GM23248 (cell line): ENCODE measurements around the gene SERTAD2. TPM values are rescaled to one million over a fixed set of nuclear protein-coding genes. Genes with fewer than 3 reads are reported as not detected.

ENCODE experiments used
- DNase-seq: peaks from one replicate; pipeline ENCODE4 v3.0.0-alpha.2; 2015
- H2AFZ ChIP-seq: fragments of 200-600 bp; sonication (generic); 2 replicates; pipeline ENCODE4 v1.6.1; 2016; ENCODE audit warnings: antibody characterized with exemption
- H3F3A ChIP-seq: fragments of 200-600 bp; sonication (generic); 2 replicates; pipeline ENCODE4 v1.6.1; 2016; ENCODE audit warnings: mild to moderate bottlenecking, antibody characterized with exemption, mixed run types; ENCODE audit not compliant: insufficient read depth
- H3K27ac ChIP-seq: fragments of 200-600 bp; sonication (generic); 2 replicates; pipeline ENCODE4 v1.5.1; 2016; ENCODE audit warnings: mild to moderate bottlenecking
- H3K27me3 ChIP-seq: fragments of 200-600 bp; sonication (generic); replicated peaks from 2 replicates; pipeline ENCODE4 v1.6.1; 2016; ENCODE audit warnings: mild to moderate bottlenecking; ENCODE audit not compliant: insufficient read depth
- H3K36me3 ChIP-seq: fragments of 200-600 bp; sonication (generic); 2 replicates; pipeline ENCODE4 v1.6.1; 2016; ENCODE audit warnings: low read depth, mild to moderate bottlenecking
- H3K4me1 ChIP-seq: fragments of 200-600 bp; sonication (generic); 2 replicates; pipeline ENCODE4 v1.6.1; 2016; ENCODE audit warnings: mild to moderate bottlenecking; ENCODE audit not compliant: insufficient read depth
- H3K4me2 ChIP-seq: fragments of 200-600 bp; sonication (generic); one replicate; pipeline ENCODE4 v1.6.1; 2016; ENCODE audit warnings: mild to moderate bottlenecking; ENCODE audit not compliant: unreplicated experiment
- H3K4me3 ChIP-seq: fragments of 200-600 bp; sonication (generic); 2 replicates; pipeline ENCODE4 v1.5.1; 2016; ENCODE audit warnings: mild to moderate bottlenecking
- H3K79me2 ChIP-seq: fragments of 200-600 bp; sonication (generic); 2 replicates; pipeline ENCODE4 v1.6.1; 2016; ENCODE audit warnings: mild to moderate bottlenecking; ENCODE audit not compliant: insufficient read depth
- H3K9ac ChIP-seq: fragments of 200-600 bp; sonication (generic); 2 replicates; pipeline ENCODE4 v1.6.1; 2016; ENCODE audit warnings: mild to moderate bottlenecking
- H3K9me2 ChIP-seq: fragments of 200-600 bp; sonication (generic); 2 replicates; pipeline ENCODE4 v1.6.1; 2016; ENCODE audit warnings: mixed run types, mild to moderate bottlenecking, moderate library complexity; ENCODE audit not compliant: insufficient read depth
- H3K9me3 ChIP-seq: fragments of 200-600 bp; sonication (generic); one replicate; pipeline ENCODE4 v1.6.1; 2017; ENCODE audit warnings: low read depth
- H4K20me1 ChIP-seq: fragments of 200-600 bp; sonication (generic); 2 replicates; pipeline ENCODE4 v1.6.0; 2016; ENCODE audit not compliant: insufficient read depth
- EZH2 ChIP-seq: fragments of 200-600 bp; sonication (generic); IDR thresholded peaks from 2 replicates; pipeline ENCODE4 v1.6.1; 2018; ENCODE audit warnings: antibody characterized with exemption, mild to moderate bottlenecking; ENCODE audit not compliant: insufficient read depth, poor library complexity, severe bottlenecking
- EZH2phosphoT487 ChIP-seq: fragments of 200-600 bp; sonication (generic); IDR thresholded peaks from 2 replicates; pipeline ENCODE4 v1.6.1; 2018; ENCODE audit warnings: antibody characterized with exemption, moderate library complexity, mild to moderate bottlenecking, low read depth; ENCODE audit not compliant: insufficient read depth
- WGBS, 2 experiments: methylation state at CpG; one replicate each; pipeline ENCODE4 v1.1.6; 2015 to 2017; ENCODE audit warnings: low lambda C conversion rate in 2 of 2, low coverage in 1 of 2; ENCODE audit errors: missing lambda C conversion rate in 2 of 2; 5-methylcytosine and 5-hydroxymethylcytosine counted together
- in situ Hi-C: fragments of 300-500 bp; cut with MboI; formaldehyde crosslinking; loops from 2 replicates; pipeline ENCODE4 v1.15.0; 2020
- polyA plus RNA-seq: library from polyadenylated mRNA; unstranded; fragments of >200 nt; fragmentation: Nextera tagmentation; extraction: Ambion mirVana; gene quantifications from 2 replicates; pipeline ENCODE4 v1.2.1, GENCODE V29; 2016
- total RNA-seq: library from RNA; depleted of rRNA; stranded (reverse); fragments of >200 nt; shearing (Covaris generic); gene quantifications from 2 replicates; pipeline ENCODE4 v1.2.3, GENCODE V29; 2014

SERTAD2 gene
- total and polyA plus RNA-seq, 2 experiments from 2014 or later: 21.0 to 30.0 TPM

DNA sequence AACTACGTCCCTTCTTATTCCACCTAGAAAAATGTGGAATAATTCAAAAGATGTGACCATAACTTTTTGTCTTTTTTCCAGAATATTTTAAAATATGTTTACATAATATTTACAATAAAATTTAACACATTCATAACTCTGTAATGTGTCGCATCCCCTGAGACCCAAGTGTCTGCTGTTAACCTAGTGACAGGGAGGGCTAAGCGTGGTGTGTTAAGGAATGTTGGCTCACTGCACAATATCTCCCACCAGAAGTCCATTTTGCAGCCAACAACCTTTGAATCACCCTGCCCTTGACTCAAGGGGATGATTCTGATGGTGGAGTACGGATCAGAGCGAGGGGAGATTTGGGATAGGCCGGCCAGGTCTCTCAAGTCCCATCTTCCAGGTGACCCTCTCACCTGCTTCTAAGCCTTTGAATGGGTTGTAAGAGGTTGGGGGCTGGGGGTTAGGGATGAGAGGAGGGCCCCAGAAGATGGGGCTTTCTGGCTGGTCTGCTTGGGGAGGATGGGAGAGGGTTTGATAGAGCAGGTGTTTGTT lies 43.3 kb downstream of the SERTAD2 start:
- Histone ChIP-seq H3K36me3 (no peaks in the 10 kb centered on the region), H3K4me1 (peaks cover 12% of the 10 kb centered on the region), H3K4me2 (no peak overlapping the region), H3K4me3 (no peak overlapping the region), H3K9ac (no peak overlapping the region), H3K9me2 (no peaks in the 10 kb centered on the region), H4K20me1 (no peaks in the 10 kb centered on the region), H3K79me2 (no peaks in the 10 kb centered on the region), H3F3A (peaks cover 6% of the 10 kb centered on the region; the same call in 1 of the 2 replicates), H2AFZ (no peak overlapping the region), H3K9me3 (no peaks in the 10 kb centered on the region), H3K27ac (no peak overlapping the region), H3K27me3 (no peaks in the 10 kb centered on the region)
- in situ Hi-C loops: no loop called here
- DNase-seq: no peak
- 92 to 95% methylated on average over 6 of the region's 6 CpGs for WGBS, 2 experiments
- no peak for TF ChIP-seq EZH2
- TF ChIP-seq EZH2phosphoT487: no peak

GRCh38 chr2:64609942-64610281 lies 43.8 kb downstream of the SERTAD2 start:
- Histone ChIP-seq H3K4me3 (peak overlapping the region; percentile 61), H3K9me3 (no peaks in the 10 kb centered on the region), H3K27ac (no peak overlapping the region), H3K9ac (peak overlapping the region; percentile 75; the same call in 1 of the 2 replicates), H3K79me2 (no peaks in the 10 kb centered on the region), H3K36me3 (no peaks in the 10 kb centered on the region), H2AFZ (peak overlapping the region; percentile 92), H4K20me1 (no peaks in the 10 kb centered on the region), H3K4me1 (peaks cover 17% of the 10 kb centered on the region), H3K27me3 (no peaks in the 10 kb centered on the region), H3K9me2 (no peaks in the 10 kb centered on the region), H3K4me2 (no peak overlapping the region), H3F3A (peaks cover 9% of the 10 kb centered on the region; the same call in 1 of the 2 replicates)
- TF ChIP-seq EZH2phosphoT487 (no peak), EZH2 (no peak)
- DNase-seq: no peak
- 62 to 69% methylated on average over 3 of the region's 3 CpGs for WGBS, 2 experiments
- in situ Hi-C loops: no loop called here

- H3K4me2 ChIP-seq: peak overlapping the region; percentile 50
- in situ Hi-C loops: no loop called here
Observed at GRCh38 chr2:64609227-64609941, 44.3 kb downstream of the SERTAD2 start.

GRCh38 chr2:64608867-64609226 lies 44.9 kb downstream of the SERTAD2 start:
- Histone ChIP-seq H3K4me1 (peaks cover 24% of the 10 kb centered on the region), H4K20me1 (no peaks in the 10 kb centered on the region), H3K36me3 (no peaks in the 10 kb centered on the region), H3K27me3 (no peaks in the 10 kb centered on the region), H2AFZ (peak overlapping the region; percentile 67), H3F3A (peaks cover 9% of the 10 kb centered on the region; the same call in 1 of the 2 replicates), H3K79me2 (no peaks in the 10 kb centered on the region), H3K4me3 (peak overlapping the region; percentile 61), H3K9me2 (no peaks in the 10 kb centered on the region), H3K9ac (peak overlapping the region; percentile 75), H3K9me3 (no peaks in the 10 kb centered on the region), H3K4me2 (peak overlapping the region; percentile 50), H3K27ac (no peak overlapping the region)
- in situ Hi-C loops: no loop called here
- no peak for DNase-seq
- 27 to 33% methylated on average over 14 to 20 of the region's 20 CpGs for WGBS, 2 experiments
- TF ChIP-seq EZH2 (no peak), EZH2phosphoT487 (no peak)

More at GRCh38 chr2:64609227-64609941, 44.3 kb downstream of the SERTAD2 start:
- TF ChIP-seq EZH2: no peak
- no peak for TF ChIP-seq EZH2phosphoT487
- Histone ChIP-seq H3K27me3 (no peaks in the 10 kb centered on the region), H3K79me2 (no peaks in the 10 kb centered on the region), H3F3A (peaks cover 9% of the 10 kb centered on the region; the same call in 1 of the 2 replicates), H3K9me3 (no peaks in the 10 kb centered on the region), H3K4me3 (peak overlapping the region; percentile 61), H4K20me1 (no peaks in the 10 kb centered on the region), H3K27ac (no peak overlapping the region), H2AFZ (peak overlapping the region; percentile 92), H3K36me3 (no peaks in the 10 kb centered on the region), H3K9ac (peak overlapping the region; percentile 75), H3K4me1 (peaks cover 22% of the 10 kb centered on the region), H3K9me2 (no peaks in the 10 kb centered on the region)
- 19 to 24% methylated on average over 25 to 48 of the region's 74 CpGs for WGBS, 2 experiments
- peak; percentile 84 for DNase-seq
